Cardiac fibroblast (primary cell): ENCODE results near the gene SMURF1.

Experiments
- DNase-seq, 2 donors: peaks; one replicate each; pipeline versions ENCODE4 v3.0.0 to v3.0.0-alpha.2; 2010; ENCODE audit warnings: low read depth in 2 of 2
- H3K4me3 ChIP-seq, 2 donors: replicated peaks in 1 of 2; 1 replicate in 1 of 2; 2 replicates in 1 of 2; pipeline ENCODE4 v1.5.1; 2011; ENCODE audit warnings: low read depth in 2 of 2, low read length in 2 of 2, mild to moderate bottlenecking in 2 of 2, moderate library complexity in 1 of 2
- TF ChIP-seq, protein P1 (sequence below): IDR thresholded peaks from one replicate; pipeline ENCODE4 v1.5.1; 2011; ENCODE audit warnings: low read depth, mild to moderate bottlenecking, low read length, inconsistent platforms

The SMURF1 gene

GRCh38 chr7:99004216-99004615 is 139.7 kb downstream of the SMURF1 start:
- peak in 1 of 2 donors; percentile 4 for DNase-seq

GRCh38 chr7:99003419-99003818 is 140.5 kb downstream of the SMURF1 start:
- H3K4me3 ChIP-seq = no peak overlapping the region
- no peak for DNase-seq
- TF ChIP-seq, protein P1, sequence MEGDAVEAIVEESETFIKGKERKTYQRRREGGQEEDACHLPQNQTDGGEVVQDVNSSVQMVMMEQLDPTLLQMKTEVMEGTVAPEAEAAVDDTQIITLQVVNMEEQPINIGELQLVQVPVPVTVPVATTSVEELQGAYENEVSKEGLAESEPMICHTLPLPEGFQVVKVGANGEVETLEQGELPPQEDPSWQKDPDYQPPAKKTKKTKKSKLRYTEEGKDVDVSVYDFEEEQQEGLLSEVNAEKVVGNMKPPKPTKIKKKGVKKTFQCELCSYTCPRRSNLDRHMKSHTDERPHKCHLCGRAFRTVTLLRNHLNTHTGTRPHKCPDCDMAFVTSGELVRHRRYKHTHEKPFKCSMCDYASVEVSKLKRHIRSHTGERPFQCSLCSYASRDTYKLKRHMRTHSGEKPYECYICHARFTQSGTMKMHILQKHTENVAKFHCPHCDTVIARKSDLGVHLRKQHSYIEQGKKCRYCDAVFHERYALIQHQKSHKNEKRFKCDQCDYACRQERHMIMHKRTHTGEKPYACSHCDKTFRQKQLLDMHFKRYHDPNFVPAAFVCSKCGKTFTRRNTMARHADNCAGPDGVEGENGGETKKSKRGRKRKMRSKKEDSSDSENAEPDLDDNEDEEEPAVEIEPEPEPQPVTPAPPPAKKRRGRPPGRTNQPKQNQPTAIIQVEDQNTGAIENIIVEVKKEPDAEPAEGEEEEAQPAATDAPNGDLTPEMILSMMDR = no peak

More at GRCh38 chr7:99004216-99004615, 139.7 kb downstream of the SMURF1 start:
- TF ChIP-seq, protein P1 = no peak
- H3K4me3 ChIP-seq = no peak overlapping the region

- TF ChIP-seq, protein P1 = no peak
- DNase-seq = no peak
- H3K4me3 ChIP-seq = no peak overlapping the region
These were observed 141.1 kb downstream of the SMURF1 start for GRCh38 chr7:99002827-99003212.

GRCh38 chr7:99002148-99002826 is 141.6 kb downstream of the SMURF1 start:
- TF ChIP-seq, protein P1 = no peak
- DNase-seq = no peak
- no peak overlapping the region for H3K4me3 ChIP-seq

- DNase-seq = no peak
- H3K4me3 ChIP-seq = no peak overlapping the region
- TF ChIP-seq, protein P1 = no peak
These were observed 142.3 kb downstream of the SMURF1 start for GRCh38 chr7:99001482-99002147.

GRCh38 chr7:99000904-99001465 is 142.9 kb downstream of the SMURF1 start:
- DNase-seq = no peak
- no peak overlapping the region for H3K4me3 ChIP-seq
- TF ChIP-seq, protein P1 = no peak
